ENCODE results near the gene DACH1. TPM values are rescaled to one million over a fixed set of nuclear protein-coding genes. Genes with fewer than 3 reads are reported as not detected.

The DACH1 gene
- total RNA-seq, 2 donors from 2014 or later = 0.39 to 1.6 TPM

DNA sequence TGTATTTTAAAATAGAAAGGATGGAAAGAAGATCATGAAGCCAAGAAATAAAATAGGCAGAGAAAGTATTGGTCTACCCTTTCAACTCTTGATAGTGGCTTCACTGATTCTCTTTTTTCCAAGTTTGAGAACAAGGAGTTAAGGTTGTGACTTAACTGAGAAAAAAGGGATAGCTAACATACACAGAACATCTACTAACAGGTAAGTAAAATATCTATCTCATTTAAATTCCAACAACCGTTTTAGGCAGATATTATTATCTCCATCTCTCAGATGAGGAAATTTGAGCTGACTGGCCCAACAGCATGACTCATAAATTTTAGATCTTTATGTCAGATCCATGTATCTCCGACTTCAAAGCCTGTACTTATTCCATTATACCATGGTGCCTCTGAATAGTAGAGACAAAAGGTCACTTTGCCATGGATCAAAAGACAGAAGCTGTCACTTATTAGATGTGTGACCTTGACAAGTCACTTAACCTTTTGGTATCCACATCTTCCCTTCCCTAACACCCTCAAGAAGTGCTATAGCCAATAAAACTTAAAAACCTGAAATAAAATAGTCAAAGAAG lies 152.1 kb downstream of the DACH1 start:
- Histone ChIP-seq H3K27ac (no peak overlapping the region), H3K4me3 (no peak overlapping the region), H3K27me3 (no peaks in the 10 kb centered on the region), H3K36me3 (no peaks in the 10 kb centered on the region), H3K4me1 (no peaks in the 10 kb centered on the region), H3K9me3 (no peaks in the 10 kb centered on the region)
- DNase-seq (ENCODE audit: low spot score) = no peak
- TF ChIP-seq, protein P1, sequence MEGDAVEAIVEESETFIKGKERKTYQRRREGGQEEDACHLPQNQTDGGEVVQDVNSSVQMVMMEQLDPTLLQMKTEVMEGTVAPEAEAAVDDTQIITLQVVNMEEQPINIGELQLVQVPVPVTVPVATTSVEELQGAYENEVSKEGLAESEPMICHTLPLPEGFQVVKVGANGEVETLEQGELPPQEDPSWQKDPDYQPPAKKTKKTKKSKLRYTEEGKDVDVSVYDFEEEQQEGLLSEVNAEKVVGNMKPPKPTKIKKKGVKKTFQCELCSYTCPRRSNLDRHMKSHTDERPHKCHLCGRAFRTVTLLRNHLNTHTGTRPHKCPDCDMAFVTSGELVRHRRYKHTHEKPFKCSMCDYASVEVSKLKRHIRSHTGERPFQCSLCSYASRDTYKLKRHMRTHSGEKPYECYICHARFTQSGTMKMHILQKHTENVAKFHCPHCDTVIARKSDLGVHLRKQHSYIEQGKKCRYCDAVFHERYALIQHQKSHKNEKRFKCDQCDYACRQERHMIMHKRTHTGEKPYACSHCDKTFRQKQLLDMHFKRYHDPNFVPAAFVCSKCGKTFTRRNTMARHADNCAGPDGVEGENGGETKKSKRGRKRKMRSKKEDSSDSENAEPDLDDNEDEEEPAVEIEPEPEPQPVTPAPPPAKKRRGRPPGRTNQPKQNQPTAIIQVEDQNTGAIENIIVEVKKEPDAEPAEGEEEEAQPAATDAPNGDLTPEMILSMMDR (IDR thresholded peaks at IDR 0.05) = no peak

DNA sequence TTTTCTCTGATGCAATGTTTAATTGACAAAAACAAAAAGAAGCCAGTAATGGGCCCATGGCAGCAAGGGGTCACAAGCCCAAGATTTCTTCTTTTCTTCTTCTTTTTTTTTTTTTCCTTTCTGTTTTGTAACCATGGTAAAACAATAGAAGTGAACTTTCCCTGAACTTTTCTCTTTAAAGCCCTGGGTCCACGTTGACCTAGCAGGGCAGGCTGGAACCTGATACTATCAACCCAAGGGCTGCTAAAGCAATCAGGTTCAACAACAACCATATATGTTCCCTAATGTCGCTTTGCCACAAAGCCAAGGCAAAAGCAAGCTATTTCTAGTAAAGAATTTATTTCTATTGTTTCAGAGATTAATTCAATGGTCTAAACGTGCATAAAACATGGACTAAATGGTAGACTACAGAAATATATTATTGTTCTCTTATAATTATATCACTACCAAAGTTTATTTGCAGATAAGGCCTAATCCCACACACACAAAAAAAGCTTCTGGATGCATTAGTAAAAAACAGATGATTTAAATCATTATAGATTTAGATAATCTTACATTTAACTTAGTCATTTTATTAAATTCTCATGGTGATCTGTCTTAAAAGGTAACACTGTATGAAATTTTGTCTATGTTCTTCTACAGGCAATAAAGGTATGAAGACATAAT lies 153.9 kb downstream of the DACH1 start:
- H3K36me3 ChIP-seq = no peaks in the 10 kb centered on the region
- no peak for DNase-seq (ENCODE audit: low spot score)
- H3K4me3 ChIP-seq = no peak overlapping the region
- no peaks in the 10 kb centered on the region for H3K9me3 ChIP-seq
- no peaks in the 10 kb centered on the region for H3K4me1 ChIP-seq
- TF ChIP-seq, protein P1 (IDR thresholded peaks at IDR 0.05) = no peak
- H3K27me3 ChIP-seq = no peaks in the 10 kb centered on the region
- no peak overlapping the region for H3K27ac ChIP-seq

DNA sequence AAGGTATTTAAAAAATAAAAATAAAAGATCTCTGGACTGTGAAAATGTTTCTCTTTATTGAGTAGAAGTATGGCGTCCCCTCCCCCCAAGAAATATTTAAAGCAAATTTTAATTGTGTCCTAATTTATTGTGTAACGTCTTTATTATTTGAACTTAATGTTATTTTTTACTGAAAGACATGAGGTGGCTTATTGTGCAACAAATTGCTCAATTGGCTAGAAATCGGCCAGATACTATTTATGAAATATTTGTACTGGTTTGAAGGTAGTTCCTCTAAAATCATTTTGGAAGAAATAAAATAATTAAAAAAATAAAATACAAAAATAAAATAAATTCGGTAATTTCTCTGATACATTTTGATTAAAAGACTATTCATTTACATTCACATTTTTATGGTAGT lies 162.3 kb downstream of the DACH1 start:
- no peaks in the 10 kb centered on the region for H3K27me3 ChIP-seq
- no peaks in the 10 kb centered on the region for H3K9me3 ChIP-seq
- no peaks in the 10 kb centered on the region for H3K4me1 ChIP-seq
- no peak overlapping the region for H3K27ac ChIP-seq
- no peak for DNase-seq (ENCODE audit: low spot score)
- no peak overlapping the region for H3K4me3 ChIP-seq
- no peaks in the 10 kb centered on the region for H3K36me3 ChIP-seq
- TF ChIP-seq, protein P1 (IDR thresholded peaks at IDR 0.05) = no peak

DNA sequence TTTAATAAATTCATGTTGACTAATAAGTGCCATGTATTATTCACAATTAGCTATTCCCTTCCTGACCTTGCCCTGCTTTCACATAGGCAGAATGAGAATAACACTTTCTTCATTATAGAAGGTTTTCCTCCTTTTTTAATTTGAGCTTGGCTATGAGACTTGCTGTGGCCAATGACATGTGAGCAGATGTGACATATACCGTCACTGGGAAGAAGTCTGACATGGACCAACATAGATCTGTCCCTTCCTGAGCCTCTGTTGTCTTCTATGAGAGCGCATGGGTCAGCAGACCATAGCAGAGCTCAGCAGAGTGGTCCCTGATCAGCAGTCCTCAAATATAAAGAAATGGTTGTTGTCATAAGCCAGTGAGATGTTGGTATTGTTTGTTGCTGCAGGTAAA lies 163.9 kb downstream of the DACH1 start:
- Histone ChIP-seq H3K4me3 (no peak overlapping the region), H3K27me3 (no peaks in the 10 kb centered on the region), H3K4me1 (no peaks in the 10 kb centered on the region), H3K9me3 (no peaks in the 10 kb centered on the region), H3K36me3 (no peaks in the 10 kb centered on the region), H3K27ac (no peak overlapping the region)
- TF ChIP-seq, protein P1 (IDR thresholded peaks at IDR 0.05) = no peak
- DNase-seq (ENCODE audit: low spot score) = no peak

DNA sequence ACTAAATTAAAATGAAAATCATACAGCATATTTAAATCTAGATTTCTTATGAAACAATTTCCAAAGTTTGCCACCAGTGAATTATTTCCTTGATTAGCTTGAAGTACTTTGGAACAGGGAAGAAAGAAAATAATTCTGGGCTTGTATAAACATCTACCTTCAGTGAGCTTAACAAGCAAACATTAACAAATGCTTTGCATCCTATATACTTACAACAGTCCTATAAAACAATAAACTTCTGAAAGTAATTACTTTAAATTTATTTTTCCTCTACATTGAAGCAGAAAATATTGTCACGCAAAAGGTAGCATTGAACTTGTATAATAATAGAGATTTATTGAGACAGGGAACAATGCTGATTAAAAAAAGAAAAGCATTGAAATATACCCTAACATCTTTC lies 164.8 kb downstream of the DACH1 start:
- Histone ChIP-seq H3K27me3 (no peaks in the 10 kb centered on the region), H3K9me3 (no peaks in the 10 kb centered on the region), H3K27ac (no peak overlapping the region), H3K4me3 (no peak overlapping the region), H3K36me3 (no peaks in the 10 kb centered on the region), H3K4me1 (no peaks in the 10 kb centered on the region)
- TF ChIP-seq, protein P1 (IDR thresholded peaks at IDR 0.05) = no peak
- no peak for DNase-seq (ENCODE audit: low spot score)

DNA sequence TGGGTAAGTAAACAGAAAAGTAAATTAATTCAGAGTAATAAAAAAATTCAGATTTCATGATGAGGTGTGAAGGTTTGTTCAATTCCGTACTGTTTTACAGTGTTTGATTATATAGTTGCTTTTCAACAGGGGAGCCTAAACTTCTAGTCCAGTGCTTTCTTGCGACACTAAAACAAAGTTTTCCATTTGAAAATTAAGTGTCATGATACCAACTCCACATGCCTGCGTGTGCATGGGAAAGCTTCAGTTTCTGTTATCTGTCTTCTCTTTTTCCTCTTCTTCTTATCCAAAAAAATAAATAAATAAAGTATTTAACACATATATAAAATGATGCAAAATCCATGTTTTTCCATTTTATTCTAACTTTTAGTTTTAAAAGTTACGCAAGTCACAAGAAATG lies 165.3 kb downstream of the DACH1 start:
- no peak for DNase-seq (ENCODE audit: low spot score)
- Histone ChIP-seq H3K27me3 (no peaks in the 10 kb centered on the region), H3K4me1 (no peaks in the 10 kb centered on the region), H3K9me3 (no peaks in the 10 kb centered on the region), H3K4me3 (no peak overlapping the region), H3K36me3 (no peaks in the 10 kb centered on the region), H3K27ac (no peak overlapping the region)
- TF ChIP-seq, protein P1 (IDR thresholded peaks at IDR 0.05) = no peak
